Kasumi-1 (cell line): Measurements from ENCODE around the gene CRABP2.

Experiments used
- DNase-seq, 2 experiments: peaks; one replicate each; lab custom pipeline; 2025; lab: John Stamatoyannopoulos, UW

Gene CRABP2

GRCh38 chr1:156709031-156709430, 3.6 kb upstream of the CRABP2 start:
- DNase-seq: no peak

GRCh38 chr1:156708218-156708661, 2.9 kb upstream of the CRABP2 start:
- DNase-seq: no peak

- DNase-seq: no peak
Measured at GRCh38 chr1:156707417-156708217, 2.2 kb upstream of the CRABP2 start.

- no peak for DNase-seq
Measured at GRCh38 chr1:156706657-156707416, 1.5 kb upstream of the CRABP2 start.

- DNase-seq: peak; percentile 18 to 43
Measured at GRCh38 chr1:156705918-156706656, 704 bp upstream of the CRABP2 start.

GRCh38 chr1:156704930-156705320, 458 bp downstream of the CRABP2 start:
- DNase-seq: no peak

GRCh38 chr1:156704166-156704711, 1.1 kb downstream of the CRABP2 start:
- no peak for DNase-seq

- DNase-seq: no peak
Measured at GRCh38 chr1:156703741-156704140, 1.6 kb downstream of the CRABP2 start.

GRCh38 chr1:156703336-156703735, 2.0 kb downstream of the CRABP2 start:
- DNase-seq: no peak

- DNase-seq: no peak
Measured at GRCh38 chr1:156700736-156701531, 4.4 kb downstream of the CRABP2 start.

- no peak for DNase-seq
Measured at GRCh38 chr1:156698995-156699394, 6.4 kb downstream of the CRABP2 start.

GRCh38 chr1:156697481-156697880, 7.9 kb downstream of the CRABP2 start:
- DNase-seq: no peak

GRCh38 chr1:156696755-156697154, 8.6 kb downstream of the CRABP2 start:
- no peak for DNase-seq

GRCh38 chr1:156694690-156694962, 10.8 kb downstream of the CRABP2 start:
- DNase-seq: no peak

GRCh38 chr1:156693848-156694689, 11.3 kb downstream of the CRABP2 start:
- peak; percentile 12 to 22 for DNase-seq

GRCh38 chr1:156692925-156693847, 12.2 kb downstream of the CRABP2 start:
- no peak for DNase-seq

- DNase-seq: no peak
Measured at GRCh38 chr1:156692441-156692924, 12.9 kb downstream of the CRABP2 start.

- peak in 1 of 2 experiments; percentile 27 for DNase-seq
Measured at GRCh38 chr1:156691665-156692440, 13.5 kb downstream of the CRABP2 start.

GRCh38 chr1:156691191-156691590, 14.2 kb downstream of the CRABP2 start:
- no peak for DNase-seq
